Mesenchymal stem cell (in vitro differentiated cells and primary cell): ENCODE measurements around the gene MSI2.

Source experiments
- DNase-seq: peaks from one replicate; pipeline ENCODE4 v3.0.0-alpha.2; 2013
- H2AFZ ChIP-seq: one replicate; pipeline ENCODE4 v1.6.1; 2013; ENCODE audit warnings: low read depth, mild to moderate bottlenecking, control low read depth, inconsistent platforms, low read length, moderate library complexity
- H2AK5ac ChIP-seq: 2 replicates; pipeline ENCODE4 v1.6.1; 2013; ENCODE audit warnings: low read length, moderate library complexity, mild to moderate bottlenecking, inconsistent platforms; ENCODE audit not compliant: severe bottlenecking
- H2BK120ac ChIP-seq: one replicate; pipeline ENCODE4 v1.6.1; 2013; ENCODE audit warnings: low read depth, mild to moderate bottlenecking, inconsistent platforms, low read length, moderate library complexity
- H2BK12ac ChIP-seq, 2 experiments: one replicate each; pipeline ENCODE4 v1.6.1; 2013; ENCODE audit warnings: inconsistent platforms in 2 of 2, low read length in 2 of 2, mild to moderate bottlenecking in 2 of 2, moderate library complexity in 2 of 2, control low read depth in 1 of 2
- H2BK15ac ChIP-seq: one replicate; pipeline ENCODE4 v1.6.1; 2013; ENCODE audit warnings: mild to moderate bottlenecking, low read depth, inconsistent platforms; ENCODE audit not compliant: poor library complexity, severe bottlenecking
- H2BK5ac ChIP-seq: 2 replicates; pipeline ENCODE4 v1.6.1; 2013; ENCODE audit warnings: low read depth, mild to moderate bottlenecking, low read length, control low read depth, inconsistent platforms; ENCODE audit not compliant: poor library complexity, severe bottlenecking
- H3K14ac ChIP-seq, 2 experiments: one replicate each; pipeline ENCODE4 v1.6.1; 2013; ENCODE audit warnings: inconsistent platforms in 2 of 2, low read length in 2 of 2, control low read depth in 1 of 2, mild to moderate bottlenecking in 1 of 2, moderate library complexity in 1 of 2
- H3K18ac ChIP-seq, 2 experiments: one replicate each; pipeline ENCODE4 v1.6.1; 2013; ENCODE audit warnings: inconsistent platforms in 2 of 2, low read length in 2 of 2, control low read depth in 1 of 2, low read depth in 1 of 2, mild to moderate bottlenecking in 1 of 2
- H3K23ac ChIP-seq, 2 experiments: one replicate each; pipeline ENCODE4 v1.6.1; 2013; ENCODE audit warnings: inconsistent platforms in 2 of 2, low read length in 2 of 2, mild to moderate bottlenecking in 2 of 2, moderate library complexity in 2 of 2, control low read depth in 1 of 2
- H3K27ac ChIP-seq: 2 replicates; pipeline ENCODE4 v1.5.1; 2013; ENCODE audit warnings: mild to moderate bottlenecking, moderate library complexity, low read length, control low read depth, inconsistent platforms; ENCODE audit not compliant: poor library complexity, severe bottlenecking
- H3K27me3 ChIP-seq, 2 experiments: 2 replicates each; pipeline versions ENCODE4 v1.6.1 to v1.7.0; 2013; ENCODE audit warnings: low read length in 2 of 2, mild to moderate bottlenecking in 2 of 2, moderate library complexity in 2 of 2, control low read depth in 1 of 2, inconsistent platforms in 1 of 2; ENCODE audit not compliant: control insufficient read depth in 1 of 2, insufficient read depth in 1 of 2
- H3K36me3 ChIP-seq, 2 experiments: 2 replicates each; pipeline versions ENCODE4 v1.6.1 to v1.7.0; 2013; ENCODE audit warnings: low read length in 2 of 2, control low read depth in 1 of 2, inconsistent platforms in 1 of 2, low read depth in 1 of 2, mild to moderate bottlenecking in 1 of 2; ENCODE audit not compliant: insufficient read depth in 2 of 2, control insufficient read depth in 1 of 2
- H3K4ac ChIP-seq, 2 experiments: one replicate each; pipeline ENCODE4 v1.6.1; 2013; ENCODE audit warnings: inconsistent platforms in 2 of 2, low read length in 2 of 2, mild to moderate bottlenecking in 2 of 2, moderate library complexity in 2 of 2, control low read depth in 1 of 2, low read depth in 1 of 2
- H3K4me1 ChIP-seq: 2 replicates; pipeline ENCODE4 v1.6.1; 2013; ENCODE audit warnings: low read depth, low read length, control low read depth; ENCODE audit not compliant: control insufficient read depth, insufficient read depth
- H3K4me2 ChIP-seq: 2 replicates; pipeline ENCODE4 v1.6.1; 2013; ENCODE audit warnings: low read length, mild to moderate bottlenecking, inconsistent platforms; ENCODE audit not compliant: poor library complexity, severe bottlenecking
- H3K4me3 ChIP-seq, 2 experiments: 2 replicates each; pipeline versions ENCODE4 v1.5.1 to v1.7.0; 2013; ENCODE audit warnings: low read length in 2 of 2, mild to moderate bottlenecking in 2 of 2, control low read depth in 1 of 2, low read depth in 1 of 2; ENCODE audit not compliant: insufficient read depth in 1 of 2
- H3K79me1 ChIP-seq: replicated peaks from 2 replicates; pipeline ENCODE4 v1.6.1; 2013; ENCODE audit warnings: mild to moderate bottlenecking, control low read depth, low read length, inconsistent platforms; ENCODE audit not compliant: poor library complexity, severe bottlenecking
- H3K9ac ChIP-seq: 2 replicates; pipeline ENCODE4 v1.7.0; 2013; ENCODE audit warnings: mild to moderate bottlenecking, low read length, moderate library complexity
- H3K9me3 ChIP-seq: 2 replicates; pipeline ENCODE4 v1.7.0; 2013; ENCODE audit warnings: mild to moderate bottlenecking, low read length; ENCODE audit not compliant: control insufficient read depth
- H4K8ac ChIP-seq: one replicate; pipeline ENCODE4 v1.6.1; 2013; ENCODE audit warnings: inconsistent platforms, mild to moderate bottlenecking, low read length, moderate library complexity
- H4K91ac ChIP-seq: one replicate; pipeline ENCODE4 v1.6.1; 2013; ENCODE audit warnings: mild to moderate bottlenecking, low read length, inconsistent platforms
- WGBS: methylation state at CpG from one replicate; pipeline ENCODE4 v1.1.7; 2013; ENCODE audit warnings: mixed read lengths; 5-methylcytosine and 5-hydroxymethylcytosine counted together

The MSI2 gene

DNA sequence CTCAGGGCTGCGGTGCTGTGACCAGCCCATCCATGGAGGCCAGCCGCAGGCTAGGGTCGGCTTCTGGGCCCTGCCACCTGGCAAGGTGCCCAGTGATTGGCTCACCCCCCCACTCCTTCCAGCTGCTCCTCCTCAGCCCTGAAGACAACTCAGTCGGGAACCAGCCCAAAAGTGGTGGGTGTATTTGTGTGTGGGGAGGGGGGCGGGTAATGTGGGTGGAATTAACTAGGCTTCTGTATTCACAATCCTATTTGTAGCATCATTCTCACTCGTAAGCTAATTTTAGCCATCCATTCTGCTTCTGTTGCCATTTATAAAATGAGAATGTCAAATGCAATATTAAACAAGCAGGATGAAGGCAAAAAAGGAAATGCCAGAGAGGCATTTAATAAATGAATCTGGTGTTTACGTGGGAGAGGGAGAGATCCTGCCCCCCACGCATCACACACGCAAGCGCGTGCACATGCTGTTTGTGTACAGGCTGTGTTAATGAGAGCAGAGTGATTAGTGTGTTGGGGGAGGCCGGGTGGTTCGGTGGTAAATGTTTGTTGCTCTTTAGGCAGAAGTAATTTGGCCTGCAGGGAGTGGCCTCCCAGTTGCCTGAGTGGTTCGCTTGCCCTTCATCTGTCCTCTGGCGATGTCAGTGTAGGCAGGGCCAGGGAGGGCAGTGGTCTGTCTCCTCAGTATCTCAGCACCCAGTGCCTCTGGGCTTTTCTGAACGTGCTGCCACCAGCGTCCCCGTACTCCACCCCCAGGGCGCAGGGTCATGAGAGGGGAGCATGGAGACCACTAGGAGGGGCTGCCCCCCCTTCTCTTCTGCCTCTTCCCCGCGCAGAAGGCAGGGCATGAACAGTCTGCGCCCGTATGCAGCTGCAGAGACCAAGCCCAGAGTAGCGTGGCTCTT, 348.7 kb downstream of the MSI2 start:
- Histone ChIP-seq H3K4ac (no peak overlapping the region), H3K27me3 (no peaks in the 10 kb centered on the region), H3K4me2 (no peak overlapping the region), H3K36me3 (peaks cover 0 to 9% of the 10 kb centered on the region in 2 experiments), H3K18ac (peak overlapping the region in 1 of 2 experiments; percentile 67), H2AFZ (no peak overlapping the region), H3K27ac (no peak overlapping the region), H3K9me3 (no peaks in the 10 kb centered on the region), H2BK15ac (no peak overlapping the region), H3K23ac (no peak overlapping the region), H2AK5ac (no peak overlapping the region), H2BK5ac (no peak overlapping the region), H3K4me3 (no peak overlapping the region), H3K4me1 (peaks cover 20% of the 10 kb centered on the region), H4K8ac (peak overlapping the region; percentile 10), H2BK12ac (peak overlapping the region in 1 of 2 experiments; percentile 59), H3K79me1 (peaks cover 8% of the 10 kb centered on the region), H4K91ac (peak overlapping the region; percentile 43), H2BK120ac (no peak overlapping the region), H3K14ac (peak overlapping the region in 1 of 2 experiments; percentile 30), H3K9ac (no peak overlapping the region)
- 72% methylated on average over 21 of the region's 24 CpGs for WGBS
- peak; percentile 38 for DNase-seq

DNA sequence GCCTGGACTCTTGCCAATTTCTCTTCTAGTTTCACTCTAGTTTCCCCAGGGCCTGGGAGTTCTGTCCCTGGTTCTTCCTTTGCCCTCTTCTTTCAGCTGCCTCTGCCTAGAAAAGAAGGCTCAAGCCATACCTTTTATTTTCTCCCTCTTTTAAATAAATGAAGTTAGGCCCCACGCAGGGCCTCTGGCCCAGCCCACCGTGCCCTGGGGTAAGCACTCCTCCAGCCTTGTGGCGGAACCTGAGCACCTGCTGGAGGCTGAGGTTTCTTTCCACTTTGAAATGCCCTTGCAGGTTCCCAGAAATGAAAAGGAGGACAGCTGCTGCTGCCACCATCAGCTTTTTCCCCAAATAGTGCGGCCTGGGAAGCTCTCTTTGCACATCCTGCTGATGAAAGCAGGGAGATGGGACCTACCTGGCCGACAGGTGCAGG, 349.4 kb downstream of the MSI2 start:
- H3K14ac ChIP-seq: no peak overlapping the region
- H3K4me1 ChIP-seq: peaks cover 20% of the 10 kb centered on the region
- H3K27me3 ChIP-seq: no peaks in the 10 kb centered on the region
- H3K27ac ChIP-seq: no peak overlapping the region
- H3K23ac ChIP-seq: no peak overlapping the region
- no peak overlapping the region for H2BK120ac ChIP-seq
- peaks cover 8% of the 10 kb centered on the region for H3K79me1 ChIP-seq
- H4K91ac ChIP-seq: no peak overlapping the region
- no peak overlapping the region for H2BK12ac ChIP-seq
- 88% methylated on average over 4 of the region's 5 CpGs for WGBS
- peaks cover 0 to 9% of the 10 kb centered on the region in 2 experiments for H3K36me3 ChIP-seq
- no peak overlapping the region for H3K4ac ChIP-seq
- H2AK5ac ChIP-seq: no peak overlapping the region
- H3K9me3 ChIP-seq: no peaks in the 10 kb centered on the region
- peak overlapping the region; percentile 38 for H4K8ac ChIP-seq
- no peak overlapping the region for H3K4me3 ChIP-seq
- H2BK15ac ChIP-seq: no peak overlapping the region
- no peak overlapping the region for H2BK5ac ChIP-seq
- peak; percentile 64 for DNase-seq
- H3K9ac ChIP-seq: no peak overlapping the region
- H3K18ac ChIP-seq: peak overlapping the region in 1 of 2 experiments; percentile 10
- no peak overlapping the region for H3K4me2 ChIP-seq
- no peak overlapping the region for H2AFZ ChIP-seq

DNA sequence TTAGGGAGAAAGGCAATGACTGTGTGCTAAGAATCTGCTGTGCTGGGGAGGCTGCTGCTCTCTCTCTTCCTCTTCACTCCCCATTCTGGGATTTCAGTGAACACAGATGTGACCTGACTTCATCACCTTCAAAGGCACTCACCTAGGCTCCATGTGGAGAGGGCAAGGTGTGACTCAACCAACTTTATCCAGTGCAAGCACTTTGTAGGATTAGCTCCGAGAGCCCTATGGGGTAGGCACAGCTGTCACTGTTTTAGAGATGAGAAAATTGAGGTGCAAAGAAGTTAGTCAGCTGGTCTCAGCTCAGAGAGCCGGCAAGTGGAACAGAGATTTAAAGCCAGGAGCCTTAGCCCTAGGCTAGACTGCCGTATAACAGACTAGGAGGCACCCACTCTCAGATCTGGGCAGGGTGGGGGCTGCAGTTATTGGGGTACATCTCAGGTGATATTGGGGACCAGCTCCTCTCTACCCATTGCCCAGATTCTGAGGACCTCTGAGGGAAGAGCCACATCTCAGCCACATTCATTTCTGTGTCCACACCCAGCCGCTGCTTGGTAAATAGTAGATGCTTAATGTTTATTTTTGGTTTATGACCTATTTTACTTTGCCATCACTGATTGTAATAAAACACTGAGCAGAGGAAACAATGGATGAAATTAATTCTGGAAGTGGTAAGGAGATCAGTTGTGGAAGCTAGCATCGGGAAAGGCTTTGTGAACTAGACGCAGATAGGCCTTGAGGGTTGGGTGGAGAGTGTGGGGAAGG, 350.0 kb downstream of the MSI2 start:
- H3K4me2 ChIP-seq: no peak overlapping the region
- no peak overlapping the region for H2BK120ac ChIP-seq
- no peak overlapping the region for H2BK5ac ChIP-seq
- H2BK15ac ChIP-seq: no peak overlapping the region
- no peak overlapping the region for H3K4me3 ChIP-seq
- H3K36me3 ChIP-seq: peaks cover 0 to 10% of the 10 kb centered on the region in 2 experiments
- no peak overlapping the region for H2AFZ ChIP-seq
- H3K18ac ChIP-seq: peak overlapping the region in 1 of 2 experiments; percentile 10
- DNase-seq: no peak
- no peak overlapping the region for H3K27ac ChIP-seq
- H2AK5ac ChIP-seq: no peak overlapping the region
- H4K91ac ChIP-seq: no peak overlapping the region
- WGBS: 97% methylated on average over 6 of the region's 6 CpGs
- no peak overlapping the region for H3K4ac ChIP-seq
- no peaks in the 10 kb centered on the region for H3K27me3 ChIP-seq
- no peak overlapping the region for H2BK12ac ChIP-seq
- H3K4me1 ChIP-seq: peaks cover 19% of the 10 kb centered on the region
- no peak overlapping the region for H3K23ac ChIP-seq
- peaks cover 5% of the 10 kb centered on the region for H3K79me1 ChIP-seq
- H3K9ac ChIP-seq: no peak overlapping the region
- H4K8ac ChIP-seq: peak overlapping the region; percentile 38
- H3K14ac ChIP-seq: no peak overlapping the region
- H3K9me3 ChIP-seq: no peaks in the 10 kb centered on the region

DNA sequence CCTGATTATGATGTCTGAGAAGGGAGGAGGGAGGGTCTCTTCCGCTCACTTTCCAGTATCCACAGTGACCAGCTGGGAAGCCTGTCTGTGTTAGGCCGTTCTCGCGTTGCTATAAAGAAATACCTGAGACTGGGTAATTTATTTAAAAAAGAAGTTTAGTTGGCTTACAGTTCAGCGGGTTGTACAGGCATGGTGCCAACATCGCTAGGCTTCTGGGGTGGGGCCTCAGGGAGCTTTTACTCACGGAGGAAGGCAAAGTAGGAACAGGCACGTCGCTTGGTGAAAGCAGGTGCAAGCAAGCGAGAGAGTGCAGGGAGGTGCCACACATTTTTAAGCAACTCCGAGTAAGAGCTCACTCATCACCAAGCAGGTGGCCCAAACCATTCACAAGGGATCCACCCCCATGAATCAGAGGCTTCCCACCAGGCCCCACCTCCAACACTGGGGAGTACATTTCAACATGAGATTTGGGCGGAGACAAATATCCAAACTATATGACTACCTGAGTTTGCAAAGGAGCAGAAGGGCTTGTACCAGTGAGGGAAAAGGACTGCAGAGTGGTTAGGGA, 351.3 kb downstream of the MSI2 start:
- 92% methylated on average over 11 of the region's 12 CpGs for WGBS
- Histone ChIP-seq H4K8ac (no peak overlapping the region), H2BK120ac (no peak overlapping the region), H2BK5ac (no peak overlapping the region), H3K4ac (no peak overlapping the region), H2AFZ (no peak overlapping the region), H3K9me3 (no peaks in the 10 kb centered on the region), H3K14ac (no peak overlapping the region), H3K18ac (no peak overlapping the region), H2BK12ac (no peak overlapping the region), H3K4me1 (peaks cover 18% of the 10 kb centered on the region), H2AK5ac (no peak overlapping the region), H3K4me2 (no peak overlapping the region), H3K36me3 (peaks cover 0 to 13% of the 10 kb centered on the region in 2 experiments), H3K27ac (no peak overlapping the region), H3K79me1 (peaks cover 12% of the 10 kb centered on the region), H3K9ac (no peak overlapping the region), H3K27me3 (no peaks in the 10 kb centered on the region), H3K4me3 (no peak overlapping the region), H3K23ac (no peak overlapping the region), H2BK15ac (peak overlapping the region; percentile 20), H4K91ac (no peak overlapping the region)
- DNase-seq: no peak
